PC-3 (cell line): ENCODE data around the gene SNTB2. TPM values are rescaled to one million over a fixed set of nuclear protein-coding genes. Genes with fewer than 3 reads are reported as not detected.
"Not testable (repeated sequence)": the region's sequence is repeated elsewhere in the genome, so short reads cannot be mapped to it uniquely, and the experiment has no call there.

ENCODE experiments used
- ATAC-seq: fragments of 200-7000 bp; cut with Tn5 transposase; 2 replicates; pipeline ENCODE4 v1.9.1; 2020; ENCODE audit warnings: mild to moderate bottlenecking, moderate library complexity
- BruUV-seq: library from RNA; stranded (reverse); fragments of 400-500 nt; replicated peaks from 2 replicates; lab custom pipeline; 2021; lab: Mats Ljungman, UMichigan
- CTCF ChIA-PET: fragments of 300-600 bp; sonication (Branson Sonifier 250); formaldehyde crosslinking; loops from one replicate; lab custom pipeline; 2022; ENCODE audit warnings: antibody characterized with exemption; lab: Charles Lee
- POLR2A ChIA-PET: fragments of 300-600 bp; sonication (Branson Sonifier 250); formaldehyde crosslinking; loops from one replicate; lab custom pipeline; 2022; ENCODE audit warnings: antibody characterized with exemption; ENCODE audit not compliant: unreplicated experiment; lab: Charles Lee
- DNase-seq: peaks from one replicate; pipeline ENCODE4 v3.0.0-alpha.2; 2015
- H2AFZ ChIP-seq: fragments of 300-600 bp; sonication (generic); 2 replicates; pipeline ENCODE4 v1.6.0; 2016; ENCODE audit warnings: antibody characterized with exemption, low read length
- H3F3A ChIP-seq: fragments of 300-600 bp; sonication (generic); one replicate; pipeline ENCODE4 v1.6.0; 2017; ENCODE audit warnings: antibody characterized with exemption, low read length, control low read depth, mild to moderate bottlenecking; ENCODE audit not compliant: unreplicated experiment
- H3K27ac ChIP-seq: fragments of 300-600 bp; sonication (generic); 2 replicates; pipeline ENCODE4 v1.5.1; 2016; ENCODE audit warnings: mild to moderate bottlenecking, low read length
- H3K27me3 ChIP-seq: fragments of 300-600 bp; sonication (generic); 2 replicates; pipeline ENCODE4 v1.6.1; 2016; ENCODE audit warnings: low read length, mixed read lengths
- H3K36me3 ChIP-seq: fragments of 300-600 bp; sonication (generic); 2 replicates; pipeline ENCODE4 v1.6.1; 2016; ENCODE audit warnings: low read depth, mixed run types, low read length, mixed read lengths
- H3K4me1 ChIP-seq: fragments of 300-600 bp; sonication (generic); 2 replicates; pipeline ENCODE4 v1.5.1; 2016; ENCODE audit warnings: low read length; ENCODE audit not compliant: insufficient read depth
- H3K4me2 ChIP-seq: fragments of 300-600 bp; sonication (generic); 2 replicates; pipeline ENCODE4 v1.6.0; 2016; ENCODE audit warnings: low read length
- H3K4me3 ChIP-seq: fragments of 300-600 bp; sonication (generic); 2 replicates; pipeline ENCODE4 v1.5.1; 2016; ENCODE audit warnings: mild to moderate bottlenecking, low read length, mixed read lengths
- H3K79me2 ChIP-seq: fragments of 300-600 bp; sonication (generic); 2 replicates; pipeline ENCODE4 v1.6.1; 2017; ENCODE audit warnings: low read length, mixed read lengths
- H3K9ac ChIP-seq: fragments of 300-600 bp; sonication (generic); 2 replicates; pipeline ENCODE4 v1.6.0; 2016; ENCODE audit warnings: mild to moderate bottlenecking, low read length
- H3K9me2 ChIP-seq: fragments of 300-600 bp; sonication (generic); replicated peaks from 2 replicates; pipeline ENCODE4 v1.6.1; 2016; ENCODE audit warnings: mixed run types, low read length, mixed read lengths
- H3K9me3 ChIP-seq: fragments of 300-600 bp; sonication (generic); 2 replicates; pipeline ENCODE4 v1.6.1; 2016; ENCODE audit warnings: low read length, mixed read lengths
- H4K20me1 ChIP-seq: fragments of 300-600 bp; sonication (generic); 2 replicates; pipeline ENCODE4 v1.6.1; 2016; ENCODE audit warnings: low read length, mixed read lengths
- EZH2 ChIP-seq: fragments of 300-600 bp; sonication (generic); IDR thresholded peaks from one replicate; pipeline ENCODE4 v1.6.1; 2017; ENCODE audit warnings: antibody characterized with exemption, mild to moderate bottlenecking, low read length; ENCODE audit not compliant: unreplicated experiment
- EZH2phosphoT487 ChIP-seq: fragments of 300-600 bp; sonication (generic); IDR thresholded peaks from 2 replicates; pipeline ENCODE4 v1.6.1; 2018; ENCODE audit warnings: mild to moderate bottlenecking, antibody characterized with exemption, low read length, borderline replicate concordance
- intact Hi-C: fragments of 100-400 bp; cut with micrococcal nuclease; formaldehyde crosslinking; loops from 2 replicates; pipeline ENCODE4 v1.9.0; 2023
- total RNA-seq: library from RNA; depleted of rRNA; stranded (reverse); fragments of >200 nt; gene quantifications from 2 replicates; pipeline ENCODE4 v1.2.3, GENCODE V29; 2014
- TF ChIP-seq, protein P1 (sequence below): fragments of 300-600 bp; sonication (generic); conservative IDR thresholded peaks from 2 replicates; pipeline ENCODE4 v1.5.1; 2017; ENCODE audit warnings: antibody characterized with exemption, low read depth, mild to moderate bottlenecking, low read length

The SNTB2 gene
- total RNA-seq, 1 experiment from 2014 or later: 40.4 TPM

- Histone ChIP-seq H2AFZ (no peak overlapping the region), H3K27ac (no peak overlapping the region), H3K79me2 (no peaks in the 10 kb centered on the region), H3K4me3 (no peak overlapping the region), H3K9me3 (no peaks in the 10 kb centered on the region), H3F3A (no peaks in the 10 kb centered on the region), H3K9ac (no peak overlapping the region), H3K36me3 (peaks cover 7% of the 10 kb centered on the region; the same call in 1 of the 2 replicates), H3K4me2 (no peak overlapping the region), H3K4me1 (no peaks in the 10 kb centered on the region), H3K27me3 (no peaks in the 10 kb centered on the region), H3K9me2 (no peaks in the 10 kb centered on the region), H4K20me1 (no peaks in the 10 kb centered on the region)
- no TSS peak for BruUV-seq
- ChIA-PET POLR2A (no interaction called here), CTCF (interaction anchor here (0.6 to 1.3 kb wide), 2 partner anchors 135 to 143 kb away, joined by 4 to 5 read pairs; no protein-coding TSS in a partner anchor)
- peak; percentile 65 for DNase-seq
- peak; percentile 24 for ATAC-seq
- TF ChIP-seq EZH2: no peak
- TF ChIP-seq, protein P1, sequence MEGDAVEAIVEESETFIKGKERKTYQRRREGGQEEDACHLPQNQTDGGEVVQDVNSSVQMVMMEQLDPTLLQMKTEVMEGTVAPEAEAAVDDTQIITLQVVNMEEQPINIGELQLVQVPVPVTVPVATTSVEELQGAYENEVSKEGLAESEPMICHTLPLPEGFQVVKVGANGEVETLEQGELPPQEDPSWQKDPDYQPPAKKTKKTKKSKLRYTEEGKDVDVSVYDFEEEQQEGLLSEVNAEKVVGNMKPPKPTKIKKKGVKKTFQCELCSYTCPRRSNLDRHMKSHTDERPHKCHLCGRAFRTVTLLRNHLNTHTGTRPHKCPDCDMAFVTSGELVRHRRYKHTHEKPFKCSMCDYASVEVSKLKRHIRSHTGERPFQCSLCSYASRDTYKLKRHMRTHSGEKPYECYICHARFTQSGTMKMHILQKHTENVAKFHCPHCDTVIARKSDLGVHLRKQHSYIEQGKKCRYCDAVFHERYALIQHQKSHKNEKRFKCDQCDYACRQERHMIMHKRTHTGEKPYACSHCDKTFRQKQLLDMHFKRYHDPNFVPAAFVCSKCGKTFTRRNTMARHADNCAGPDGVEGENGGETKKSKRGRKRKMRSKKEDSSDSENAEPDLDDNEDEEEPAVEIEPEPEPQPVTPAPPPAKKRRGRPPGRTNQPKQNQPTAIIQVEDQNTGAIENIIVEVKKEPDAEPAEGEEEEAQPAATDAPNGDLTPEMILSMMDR: peak; percentile 47
- intact Hi-C loops: loop anchor here (1.0 kb wide), 2 partner anchors 120 to 137 kb away; no protein-coding TSS in a partner anchor
Observed at GRCh38 chr16:69286941-69287713, 100.2 kb downstream of the SNTB2 start.

- H3K4me2 ChIP-seq, BruUV-seq, H3K9me2 ChIP-seq, CTCF ChIA-PET, H3K9ac ChIP-seq, H3K4me3 ChIP-seq, H3K27me3 ChIP-seq, H2AFZ ChIP-seq, H3K9me3 ChIP-seq, DNase-seq, intact Hi-C loops, H3K79me2 ChIP-seq, POLR2A ChIA-PET, H3K36me3 ChIP-seq, H3K4me1 ChIP-seq, H4K20me1 ChIP-seq, H3F3A ChIP-seq, H3K27ac ChIP-seq, ATAC-seq: not testable (repeated sequence)
Observed at GRCh38 chr16:69291657-69292056, 104.7 kb downstream of the SNTB2 start.

GRCh38 chr16:69293401-69293800 lies 106.4 kb downstream of the SNTB2 start:
- H3K4me2 ChIP-seq: no peak overlapping the region
- no peaks in the 10 kb centered on the region for H3F3A ChIP-seq
- no TSS peak for BruUV-seq
- 0 out of 2 replicates have a peak, but pooled peaks cover 4% of the 10 kb centered on the region for H3K36me3 ChIP-seq
- no peaks in the 10 kb centered on the region for H3K9me2 ChIP-seq
- no peaks in the 10 kb centered on the region for H3K9me3 ChIP-seq
- no peak overlapping the region for H2AFZ ChIP-seq
- H3K4me1 ChIP-seq: no peaks in the 10 kb centered on the region
- ChIA-PET POLR2A (no interaction called here), CTCF (no interaction called here)
- ATAC-seq: no peak
- no peaks in the 10 kb centered on the region for H4K20me1 ChIP-seq
- intact Hi-C loops: no loop called here
- H3K27ac ChIP-seq: no peak overlapping the region
- no peak for TF ChIP-seq EZH2
- TF ChIP-seq, protein P1: no peak
- TF ChIP-seq EZH2phosphoT487: no peak
- no peak for DNase-seq
- H3K79me2 ChIP-seq: no peaks in the 10 kb centered on the region
- H3K9ac ChIP-seq: no peak overlapping the region
- no peaks in the 10 kb centered on the region for H3K27me3 ChIP-seq
- H3K4me3 ChIP-seq: no peak overlapping the region
